GM12801 (cell line): ENCODE results near the gene ODAD3.

Experiments
- CTCF ChIP-seq: IDR thresholded peaks from one replicate; pipeline ENCODE4 v1.5.1; 2011; ENCODE audit warnings: control low read depth; ENCODE audit not compliant: insufficient read length; ENCODE audit errors: extremely low read depth

Gene ODAD3

DNA sequence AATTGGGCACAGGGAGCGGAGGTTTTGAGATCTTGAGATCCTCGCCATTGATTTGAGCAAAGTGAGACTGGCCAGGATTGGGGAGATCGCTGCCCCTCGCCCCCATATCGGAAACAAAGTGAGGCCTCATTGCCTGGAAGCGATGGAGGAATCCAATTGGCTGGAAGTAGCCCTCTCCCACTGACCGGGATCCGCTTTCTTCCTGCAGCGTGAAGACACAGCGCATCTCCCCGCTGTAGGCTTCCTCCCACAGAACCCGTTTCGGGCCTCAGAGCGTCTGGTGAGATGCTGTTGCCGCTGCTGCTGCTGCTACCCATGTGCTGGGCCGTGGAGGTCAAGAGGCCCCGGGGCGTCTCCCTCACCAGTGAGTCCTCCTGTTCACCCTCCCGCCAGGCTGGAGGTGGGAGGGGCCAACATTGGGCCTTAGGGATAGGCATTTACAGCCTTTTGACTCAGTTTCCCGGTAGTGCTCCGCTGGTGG lies 952 bp upstream of the ODAD3 start:
- no peak for TF ChIP-seq CTCF

DNA sequence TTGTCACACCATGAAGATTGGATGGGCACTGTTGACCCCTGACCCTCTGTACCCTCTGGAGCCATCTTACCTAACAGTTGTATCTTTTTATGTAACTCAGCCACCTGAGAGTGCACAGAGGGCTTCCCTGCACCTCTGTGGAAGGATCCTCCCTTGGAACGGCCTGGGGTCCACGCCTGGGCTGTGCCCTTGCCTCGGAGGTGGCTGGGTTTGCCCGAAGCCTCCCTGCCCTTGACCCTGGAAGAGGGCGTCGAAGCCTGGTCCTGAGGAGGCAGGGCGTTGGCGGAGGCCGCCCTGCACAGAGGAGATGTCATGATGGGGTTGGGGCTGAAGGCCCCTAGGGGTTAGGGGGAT lies 241 bp downstream of the ODAD3 start:
- no peak for TF ChIP-seq CTCF

GRCh38 chr19:11426656-11427055 lies 8.3 kb downstream of the ODAD3 start:
- TF ChIP-seq CTCF: no peak

GRCh38 chr19:11425719-11426457 lies 9.0 kb downstream of the ODAD3 start:
- TF ChIP-seq CTCF: no peak

DNA sequence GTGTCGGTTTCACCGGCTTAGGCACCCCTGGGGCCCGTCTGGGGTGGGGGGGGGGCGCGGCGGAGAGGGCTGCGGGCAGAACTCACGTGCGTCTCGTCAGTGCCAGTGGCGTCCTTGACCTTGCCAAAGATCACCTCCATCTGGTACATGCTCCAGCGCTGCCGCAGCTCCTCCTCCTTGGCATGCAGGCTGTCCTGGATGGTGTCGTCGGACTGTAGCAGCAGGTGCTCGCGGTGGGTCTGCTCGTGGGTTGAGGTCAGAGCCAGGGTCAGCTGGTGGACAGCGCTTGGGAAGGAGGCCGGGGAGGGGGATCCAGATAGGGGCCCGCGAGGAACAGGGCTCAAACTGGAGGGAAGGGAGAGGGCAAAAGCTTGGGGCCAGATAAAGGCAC lies 11.1 kb downstream of the ODAD3 start:
- no peak for TF ChIP-seq CTCF

DNA sequence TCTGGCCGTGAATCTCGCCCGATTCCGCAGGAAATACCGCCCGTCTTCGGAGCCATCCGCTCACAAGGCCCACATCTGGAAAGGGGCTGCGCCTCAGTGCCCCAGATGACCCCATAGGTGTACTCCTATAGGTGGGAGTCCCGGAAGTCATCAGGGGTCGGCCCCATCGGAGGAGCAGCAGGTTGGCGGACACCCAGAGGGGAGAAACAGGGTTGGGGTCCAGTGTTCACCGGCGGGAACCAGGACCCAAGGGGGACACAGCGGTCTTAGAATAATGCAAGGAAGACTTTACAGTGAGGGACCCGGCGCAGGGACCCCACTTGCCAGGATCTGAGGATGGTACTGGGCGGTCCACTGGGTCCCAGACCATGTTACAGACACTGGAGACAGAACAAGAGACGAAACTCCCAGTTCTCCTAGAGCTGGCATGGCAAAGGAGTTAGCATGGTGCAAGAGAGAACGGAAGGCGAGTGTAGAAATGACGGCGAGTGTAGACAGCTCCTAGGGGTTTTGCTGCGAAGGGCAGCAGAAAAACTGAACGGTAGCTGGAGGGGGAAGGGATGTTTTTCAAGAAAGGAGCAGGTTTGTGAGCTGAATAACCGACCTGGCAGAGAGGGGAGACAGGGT lies 11.6 kb downstream of the ODAD3 start:
- no peak for TF ChIP-seq CTCF

DNA sequence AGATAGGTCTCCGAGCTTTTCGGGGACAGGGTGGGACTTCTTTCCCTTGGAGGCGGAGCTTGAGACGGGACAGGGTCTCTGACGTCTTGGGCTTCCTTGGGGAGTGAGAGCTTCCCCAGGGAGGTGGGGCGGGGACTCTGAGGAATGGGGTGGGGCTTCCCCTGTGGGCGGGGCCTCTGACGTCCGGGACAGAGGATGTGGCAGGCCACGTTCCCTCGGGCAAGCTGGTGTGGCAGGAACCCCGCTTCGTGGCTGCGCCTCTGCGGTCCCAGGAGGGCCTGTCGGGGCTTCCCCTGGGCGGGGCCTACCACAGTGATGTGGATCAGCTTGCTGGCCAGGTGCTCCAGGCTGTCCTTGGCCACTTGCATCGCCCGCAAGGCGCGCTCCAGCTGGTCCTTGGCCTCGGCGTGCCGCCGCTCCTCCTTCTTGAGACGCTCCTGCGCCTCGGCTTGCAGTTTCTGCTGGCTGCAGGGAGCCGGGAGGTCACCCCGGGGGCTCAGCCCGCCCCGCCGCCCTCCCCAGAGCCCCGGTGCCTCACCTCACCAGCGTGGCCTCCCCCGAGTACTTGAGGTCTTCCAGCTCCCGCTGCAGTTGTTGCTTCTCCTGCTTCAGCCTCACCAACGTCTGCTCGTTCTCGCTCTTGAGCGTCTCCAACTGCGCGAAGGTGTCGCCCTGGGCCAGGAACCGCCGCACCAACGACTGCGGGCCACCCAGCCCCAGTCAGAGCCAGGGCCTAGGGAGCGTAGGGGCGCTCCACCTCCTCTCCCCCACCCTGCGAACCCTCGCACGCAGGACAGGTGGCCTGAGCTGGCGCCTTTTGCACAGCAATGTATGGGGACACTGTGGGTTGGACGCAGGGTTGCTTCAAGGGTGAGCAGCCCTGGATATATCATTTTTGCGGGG lies 12.5 kb downstream of the ODAD3 start:
- no peak for TF ChIP-seq CTCF
